Measurements from ENCODE around the gene LCN2.

GRCh38 chr9:128099932-128100491 lies 49.2 kb upstream of the LCN2 start:
- TF ChIP-seq CTCF (IDR thresholded peaks at IDR 0.05; ENCODE audit: low read length) (no peak), EZH2 (optimal IDR thresholded peaks at IDR 0.05; ENCODE audit: low read depth, low read length) (no peak), EZH2phosphoT487 (IDR thresholded peaks at IDR 0.05; ENCODE audit: low read length) (no peak)
